AG09319 (cell line): ENCODE measurements around the gene OTUD7B.
"Not testable (repeated sequence)": the region's sequence is repeated elsewhere in the genome, so short reads cannot be mapped to it uniquely, and the experiment has no call there.

Experiments
- DNase-seq: peaks from one replicate; pipeline ENCODE4 v3.0.0-alpha.2; 2010; ENCODE audit warnings: low read depth; ENCODE audit errors: extremely low read depth
- CTCF ChIP-seq: IDR thresholded peaks from 2 replicates; pipeline ENCODE4 v1.5.1; 2011; ENCODE audit warnings: low read depth, mild to moderate bottlenecking, inconsistent platforms, low read length, moderate library complexity

Gene OTUD7B

DNA sequence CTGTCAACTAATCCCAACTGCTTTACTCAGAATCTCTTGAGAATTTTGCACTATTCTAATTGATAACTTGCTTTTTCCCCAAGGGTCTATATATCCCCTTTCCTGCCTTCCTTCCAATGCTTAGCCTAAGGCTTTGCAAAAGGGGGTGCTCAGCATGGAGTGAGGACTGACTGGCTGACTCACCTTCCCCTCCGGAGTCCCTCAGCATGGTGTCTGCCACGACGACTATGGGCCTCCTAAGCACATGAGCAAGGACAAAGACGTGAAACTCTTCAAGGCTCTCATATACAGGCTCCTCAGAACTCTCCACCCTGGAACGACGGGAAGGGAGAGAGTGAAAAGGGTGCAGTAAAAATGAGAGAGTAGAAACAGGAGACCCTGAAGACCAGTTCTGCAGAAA, 60.6 kb downstream of the OTUD7B start:
- no peak for TF ChIP-seq CTCF

DNA sequence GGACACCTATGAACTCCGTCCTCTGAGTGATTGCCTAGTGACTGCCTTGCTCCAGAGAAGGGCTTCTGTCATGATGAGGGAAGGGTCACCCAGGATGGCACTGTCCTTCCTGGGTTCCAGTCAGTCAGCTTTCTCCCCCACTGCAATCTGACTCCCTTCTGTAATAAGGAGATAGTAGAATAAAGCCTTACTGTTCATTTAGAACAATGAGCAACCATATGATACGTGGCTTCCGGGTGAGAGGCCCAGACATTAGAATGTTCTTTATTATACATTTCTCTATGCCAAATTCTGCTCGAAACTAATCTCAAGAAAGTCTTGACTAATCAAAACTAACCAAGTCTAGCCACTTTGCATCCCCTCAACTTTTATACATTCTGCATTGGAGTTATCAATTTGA, 65.3 kb downstream of the OTUD7B start:
- TF ChIP-seq CTCF = no peak
- no peak for DNase-seq

More for the DNA sequence above, 60.6 kb downstream of the OTUD7B start:
- no peak for DNase-seq

- TF ChIP-seq CTCF = no peak
- DNase-seq = no peak
Measured at GRCh38 chr1:149942885-149943284, 67.6 kb downstream of the OTUD7B start.

GRCh38 chr1:149942207-149942606, 68.3 kb downstream of the OTUD7B start:
- TF ChIP-seq CTCF = peak; percentile 37
- DNase-seq = no peak

- no peak for TF ChIP-seq CTCF
- no peak for DNase-seq
Measured at GRCh38 chr1:149940427-149940826, 70.1 kb downstream of the OTUD7B start.

- DNase-seq = not testable (repeated sequence)
Measured at GRCh38 chr1:149938668-149939003, 71.9 kb downstream of the OTUD7B start.

- no peak for TF ChIP-seq CTCF
- no peak for DNase-seq
Measured at GRCh38 chr1:149937759-149938158, 72.8 kb downstream of the OTUD7B start.

- peak; percentile 8 for DNase-seq
- TF ChIP-seq CTCF = peak; percentile 18
Measured at GRCh38 chr1:149936992-149937705, 73.4 kb downstream of the OTUD7B start.
